Activated CD8-positive, alpha-beta memory T cell treated with anti-CD3 and anti-CD28 coated beads for 1 hour (primary cell): Measurements from ENCODE around the gene ANKHD1.

Experiments used
- DNase-seq, 2 donors: peaks; one replicate each; pipeline ENCODE4 v3.0.0-alpha.2; 2020; ENCODE audit warnings: low read depth in 1 of 2; ENCODE audit errors: extremely low read depth in 1 of 2

Gene ANKHD1

DNA sequence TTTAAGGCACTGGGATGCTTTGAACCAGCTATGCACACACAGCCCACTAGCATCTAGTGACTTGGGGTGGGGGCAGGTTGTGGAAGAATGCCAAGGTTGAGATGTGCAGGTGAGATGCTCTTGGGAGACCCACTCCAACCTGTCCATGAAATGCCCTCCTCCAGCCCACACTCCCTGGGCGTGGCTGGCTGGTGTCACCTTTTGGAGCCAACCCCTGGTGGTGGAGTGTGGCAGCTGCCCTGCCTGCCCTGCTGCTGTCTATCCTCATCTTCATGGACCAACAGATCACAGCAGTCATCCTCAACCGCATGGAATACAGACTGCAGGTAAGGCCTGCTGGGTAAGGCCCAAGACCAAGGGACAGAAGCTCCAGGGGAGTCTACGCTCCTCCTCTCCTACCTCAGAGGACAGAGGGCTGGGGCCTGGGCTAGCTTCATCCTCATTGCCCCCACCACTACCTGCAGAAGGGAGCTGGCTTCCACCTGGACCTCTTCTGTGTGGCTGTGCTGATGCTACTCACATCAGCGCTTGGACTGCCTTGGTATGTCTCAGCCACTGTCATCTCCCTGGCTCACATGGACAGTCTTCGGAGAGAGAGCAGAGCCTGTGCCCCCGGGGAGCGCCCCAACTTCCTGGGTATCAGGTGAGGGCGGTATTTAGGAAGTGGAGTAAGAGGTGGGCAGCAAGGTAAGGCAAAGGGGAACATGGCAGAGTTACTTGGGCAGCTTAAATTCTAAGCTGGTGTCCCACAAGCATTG is 34.2 kb upstream of the ANKHD1 start:
- no peak for DNase-seq

- no peak for DNase-seq
Measured at GRCh38 chr5:140371356-140372151, 30.1 kb upstream of the ANKHD1 start.

- DNase-seq, result no peak
Measured at GRCh38 chr5:140372971-140373487, 28.6 kb upstream of the ANKHD1 start.

- DNase-seq, result no peak
Measured at GRCh38 chr5:140381351-140381750, 20.3 kb upstream of the ANKHD1 start.

- DNase-seq, result no peak
Measured at GRCh38 chr5:140381972-140382371, 19.7 kb upstream of the ANKHD1 start.

GRCh38 chr5:140382866-140383265 is 18.8 kb upstream of the ANKHD1 start:
- DNase-seq, result no peak

DNA sequence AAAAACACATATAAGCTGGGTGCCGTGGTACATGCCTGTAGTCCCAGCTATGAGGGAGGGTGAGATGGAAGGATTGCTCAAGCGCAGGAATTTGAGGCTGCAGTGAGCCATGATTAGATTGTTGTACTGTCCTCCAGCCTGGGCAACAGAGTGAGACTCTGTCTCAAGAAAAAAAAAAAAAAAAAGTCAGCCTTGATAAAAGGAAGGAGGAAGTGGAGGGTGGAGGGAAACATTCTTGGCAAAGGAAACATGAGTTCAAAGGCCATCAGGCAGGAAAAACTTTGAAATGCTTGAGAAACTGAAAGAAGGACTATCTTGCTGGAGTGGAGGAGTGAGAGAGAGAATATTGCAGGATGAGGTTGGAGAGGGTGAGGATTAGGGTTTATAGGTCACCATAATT is 18.3 kb upstream of the ANKHD1 start:
- no peak for DNase-seq

DNA sequence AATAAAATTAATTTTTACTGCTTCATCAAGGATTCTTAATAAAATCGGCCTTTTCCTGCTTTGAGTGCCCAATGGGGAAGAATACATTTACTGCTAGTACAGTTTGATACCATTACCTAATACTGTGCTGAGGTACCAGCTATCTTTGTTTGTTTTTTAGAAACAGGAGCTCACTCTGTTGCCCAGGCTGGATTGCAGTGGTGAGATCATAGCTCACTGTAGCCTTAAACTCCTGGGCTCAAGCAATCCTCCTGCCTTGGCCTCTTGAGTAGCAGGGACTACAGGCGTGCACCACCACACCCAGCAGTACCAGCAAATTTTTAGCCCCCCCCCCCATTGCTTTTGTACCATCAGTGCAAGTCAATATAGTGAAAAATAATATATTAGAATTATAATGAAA is 13.6 kb upstream of the ANKHD1 start:
- no peak for DNase-seq

- no peak for DNase-seq
Measured at GRCh38 chr5:140391312-140391711, 10.3 kb upstream of the ANKHD1 start.

DNA sequence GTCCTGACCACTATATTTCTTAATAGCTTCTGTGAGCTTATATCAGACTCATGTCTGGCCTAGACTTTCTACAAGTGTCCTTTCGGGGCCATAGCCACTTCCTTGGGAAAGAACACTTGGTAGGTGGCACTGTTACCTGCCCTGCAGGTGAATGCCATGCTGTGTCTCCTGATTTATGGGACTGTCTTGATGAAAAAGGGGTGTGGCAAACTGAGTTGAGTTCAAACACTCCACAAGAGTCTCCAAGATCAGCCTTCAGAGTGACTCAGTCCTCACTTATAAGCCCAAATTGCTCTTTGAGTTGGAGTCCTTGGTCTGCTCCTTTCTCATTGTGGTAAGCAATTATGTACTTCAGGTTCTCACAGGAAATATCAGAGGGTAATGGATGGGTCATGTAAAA is 9.9 kb upstream of the ANKHD1 start:
- DNase-seq, result no peak

GRCh38 chr5:140393738-140394137 is 7.9 kb upstream of the ANKHD1 start:
- DNase-seq, result no peak

DNA sequence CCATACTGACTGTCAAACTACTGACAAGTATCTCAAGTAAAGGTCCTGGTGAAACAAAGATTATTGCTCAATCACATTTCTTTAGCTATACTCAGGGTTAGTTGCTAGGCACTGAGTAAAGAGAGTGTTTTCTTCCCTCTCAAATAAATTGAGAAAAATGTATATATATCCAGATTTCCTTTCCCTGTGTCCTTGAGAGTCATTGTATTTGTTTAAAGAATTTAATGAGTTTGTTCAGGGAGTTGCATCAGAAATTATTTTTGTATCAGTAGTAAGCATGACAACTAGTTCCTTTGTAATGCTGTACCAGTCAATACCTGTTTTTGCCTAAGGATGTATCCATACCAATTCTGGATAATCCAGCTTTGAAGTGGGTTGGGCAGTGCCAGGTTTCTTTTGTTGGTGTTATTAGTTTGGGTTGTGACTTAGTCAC is 3.2 kb upstream of the ANKHD1 start:
- DNase-seq, result no peak

DNA sequence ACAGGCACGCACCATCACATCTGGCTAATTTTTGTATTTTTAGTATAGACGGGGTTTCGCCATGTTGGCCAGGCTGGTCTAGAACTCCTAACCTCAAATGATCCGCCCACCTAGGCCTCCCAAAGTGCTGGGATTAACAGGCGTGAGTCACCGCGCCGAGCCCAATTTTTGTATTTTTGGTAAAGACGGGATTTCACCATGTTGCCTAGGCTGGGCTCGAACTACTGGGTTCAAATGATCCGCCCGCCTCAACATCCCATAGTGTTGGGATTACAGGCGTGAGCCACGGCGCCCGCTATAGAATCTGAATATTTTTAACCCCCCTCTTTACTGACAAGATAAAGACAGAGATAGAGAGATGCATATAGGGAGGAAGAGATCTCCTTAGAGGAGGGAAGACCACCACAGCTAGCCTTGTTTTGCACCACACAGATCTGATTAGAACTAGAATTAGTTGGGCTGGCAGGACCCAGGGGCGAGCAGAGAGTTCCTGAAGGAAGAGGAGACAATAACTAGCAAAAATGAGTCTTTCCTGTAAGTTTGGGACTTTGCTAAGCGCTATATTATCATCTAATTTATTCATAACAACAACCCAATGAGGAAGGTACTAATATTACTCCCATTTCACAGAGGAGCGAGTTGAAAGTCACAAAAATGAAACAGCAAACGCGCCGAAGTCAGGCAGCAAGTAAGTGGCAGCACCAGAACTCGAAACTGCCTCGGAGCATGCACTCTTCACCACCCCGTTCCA is 1.5 kb upstream of the ANKHD1 start:
- DNase-seq, result no peak

DNA sequence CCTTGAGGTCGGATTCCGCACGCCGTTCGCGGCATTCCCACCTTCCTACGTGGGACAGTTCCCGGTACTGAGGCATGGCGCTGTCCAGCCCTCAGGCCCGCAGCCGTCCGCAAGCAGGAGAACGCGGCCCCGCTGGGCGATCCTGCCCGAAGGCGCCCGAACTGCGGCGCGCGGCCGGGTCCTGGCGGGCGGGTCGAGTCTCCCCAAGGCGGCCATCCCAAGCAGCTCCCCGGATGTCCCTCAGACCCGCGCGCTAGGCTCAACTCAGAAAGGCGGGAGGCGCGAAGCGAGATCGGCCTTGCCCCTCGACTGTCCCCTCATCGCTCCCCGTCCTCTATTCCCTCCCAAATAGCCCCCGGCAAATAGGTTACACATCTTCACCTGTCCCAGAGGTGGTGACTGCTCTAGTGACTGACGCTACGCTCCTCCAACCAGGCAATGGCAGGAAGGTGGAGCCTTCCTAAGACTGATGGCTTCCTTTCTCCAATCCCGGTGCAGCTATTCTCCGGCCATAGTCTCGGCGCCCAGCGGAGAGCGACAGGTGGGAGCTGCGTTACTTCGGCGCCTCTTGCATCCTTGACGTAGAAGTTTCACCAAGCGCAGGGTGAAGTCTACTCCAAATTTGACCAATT is 787 bp upstream of the ANKHD1 start:
- peak; percentile 66 to 67 for DNase-seq

- peak; percentile 1 to 19 for DNase-seq
Measured at GRCh38 chr5:140402258-140403074, 833 bp downstream of the ANKHD1 start.

DNA sequence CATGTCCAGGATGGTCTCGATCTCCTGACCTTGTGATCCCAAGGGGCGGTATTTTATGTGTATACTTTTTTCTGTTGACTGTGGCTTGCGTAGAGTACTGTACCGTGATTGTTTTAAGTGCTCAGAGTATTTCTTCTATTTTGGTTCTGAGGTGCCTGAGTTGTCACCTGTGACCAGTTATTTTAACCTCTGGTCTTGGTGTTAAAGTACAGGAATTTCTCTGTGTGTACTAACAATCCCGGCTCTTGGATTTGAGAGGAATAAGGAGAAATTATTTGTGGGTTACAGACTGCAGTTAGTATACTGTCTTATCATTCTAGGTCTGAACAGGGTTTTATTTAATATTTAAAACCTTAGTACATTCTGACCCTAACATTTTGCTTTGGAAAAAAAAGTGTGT is 2.0 kb downstream of the ANKHD1 start:
- DNase-seq, result no peak

DNA sequence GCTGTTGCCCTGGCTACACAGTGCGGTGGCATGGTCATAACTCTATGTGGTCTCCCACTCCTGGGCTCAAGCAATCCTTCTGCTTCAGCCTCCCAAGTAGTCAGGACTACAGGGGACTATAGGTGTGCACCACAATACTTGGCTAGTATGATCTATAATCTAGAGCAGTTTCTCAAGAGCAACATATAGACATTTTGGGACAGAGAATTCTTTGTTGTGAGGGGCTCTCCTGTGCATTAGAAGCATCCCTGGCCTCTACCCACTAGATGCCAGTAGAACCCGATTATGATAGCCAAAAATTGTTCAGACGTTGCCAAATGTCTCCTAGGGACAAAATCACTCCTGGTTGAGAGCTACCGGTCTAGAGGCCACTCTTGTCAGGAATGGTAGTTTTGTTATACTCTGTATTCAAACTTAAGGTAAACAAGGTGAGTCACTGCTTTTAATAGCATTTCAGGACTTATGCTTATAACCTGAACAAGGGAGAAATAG is 7.2 kb downstream of the ANKHD1 start:
- no peak for DNase-seq

GRCh38 chr5:140413230-140413629 is 11.6 kb downstream of the ANKHD1 start:
- no peak for DNase-seq

DNA sequence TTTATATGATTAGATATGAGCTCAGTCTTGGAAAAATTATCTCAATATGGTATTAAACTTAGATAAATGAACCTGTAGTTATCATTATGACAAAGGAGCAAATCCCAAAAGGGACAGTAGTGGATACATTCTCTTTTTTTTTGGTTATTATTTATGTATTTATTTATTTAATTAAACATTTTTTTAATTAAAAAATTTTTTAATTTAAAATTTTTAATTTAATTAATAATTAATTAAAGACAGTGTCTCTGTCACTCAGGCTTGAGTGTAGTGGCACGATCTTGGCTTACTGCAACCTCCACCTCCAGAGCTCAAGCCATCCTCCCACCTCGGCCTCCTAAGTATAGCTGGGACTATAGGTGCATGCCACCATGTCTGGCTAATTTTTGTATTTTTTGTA is 15.6 kb downstream of the ANKHD1 start:
- DNase-seq, result no peak
